Ishikawa (cell line): ENCODE data around the gene ABCG2.

Experiments used
- CEBPB ChIP-seq: IDR thresholded peaks from 2 replicates; pipeline ENCODE4 v1.6.1; 2012
- CREB1 ChIP-seq: IDR thresholded peaks from 2 replicates; pipeline ENCODE4 v1.6.1; 2012; ENCODE audit warnings: low read depth
- EGR1 ChIP-seq: IDR thresholded peaks from 2 replicates; pipeline ENCODE4 v1.6.1; 2012
- EP300 ChIP-seq: IDR thresholded peaks from 2 replicates; pipeline ENCODE4 v1.6.1; 2012; ENCODE audit warnings: borderline replicate concordance
- FOXM1 ChIP-seq: IDR thresholded peaks from 2 replicates; pipeline ENCODE4 v1.6.1; 2012; ENCODE audit warnings: low read depth, borderline replicate concordance
- NFIC ChIP-seq: IDR thresholded peaks from 2 replicates; pipeline ENCODE4 v1.6.1; 2012
- RAD21 ChIP-seq: IDR thresholded peaks from 2 replicates; pipeline ENCODE4 v1.6.1; 2012; ENCODE audit warnings: low read depth
- REST ChIP-seq: IDR thresholded peaks from 2 replicates; pipeline ENCODE4 v1.6.1; 2012; ENCODE audit warnings: low read depth, mild to moderate bottlenecking
- TAF1 ChIP-seq: IDR thresholded peaks from 2 replicates; pipeline ENCODE4 v1.6.1; 2012; ENCODE audit warnings: low read depth, mild to moderate bottlenecking
- TCF12 ChIP-seq: IDR thresholded peaks from 2 replicates; pipeline ENCODE4 v1.6.1; 2012; ENCODE audit warnings: low read depth
- TEAD4 ChIP-seq: IDR thresholded peaks from 2 replicates; pipeline ENCODE4 v1.6.1; 2012
- YY1 ChIP-seq: IDR thresholded peaks from 2 replicates; pipeline ENCODE4 v1.6.1; 2012; ENCODE audit warnings: low read depth
- ZBTB7A ChIP-seq: IDR thresholded peaks from 2 replicates; pipeline ENCODE4 v1.6.1; 2012; ENCODE audit warnings: low read depth
- TF ChIP-seq, protein P1 (sequence below): IDR thresholded peaks from 2 replicates; pipeline ENCODE4 v1.6.1; 2012
- TF ChIP-seq, protein P2 (sequence below): IDR thresholded peaks from 2 replicates; pipeline ENCODE4 v1.6.1; 2012

ABCG2 gene

GRCh38 chr4:88062843-88063242 lies 95.6 kb downstream of the ABCG2 start:
- TF ChIP-seq REST (no peak), CREB1 (no peak), FOXM1 (no peak), ZBTB7A (no peak), NFIC (no peak), TEAD4 (no peak), EP300 (no peak), TCF12 (no peak)
- TF ChIP-seq, protein P1, sequence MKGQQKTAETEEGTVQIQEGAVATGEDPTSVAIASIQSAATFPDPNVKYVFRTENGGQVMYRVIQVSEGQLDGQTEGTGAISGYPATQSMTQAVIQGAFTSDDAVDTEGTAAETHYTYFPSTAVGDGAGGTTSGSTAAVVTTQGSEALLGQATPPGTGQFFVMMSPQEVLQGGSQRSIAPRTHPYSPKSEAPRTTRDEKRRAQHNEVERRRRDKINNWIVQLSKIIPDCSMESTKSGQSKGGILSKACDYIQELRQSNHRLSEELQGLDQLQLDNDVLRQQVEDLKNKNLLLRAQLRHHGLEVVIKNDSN = no peak
- TF ChIP-seq, protein P2, sequence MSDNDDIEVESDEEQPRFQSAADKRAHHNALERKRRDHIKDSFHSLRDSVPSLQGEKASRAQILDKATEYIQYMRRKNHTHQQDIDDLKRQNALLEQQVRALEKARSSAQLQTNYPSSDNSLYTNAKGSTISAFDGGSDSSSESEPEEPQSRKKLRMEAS = no peak

DNA sequence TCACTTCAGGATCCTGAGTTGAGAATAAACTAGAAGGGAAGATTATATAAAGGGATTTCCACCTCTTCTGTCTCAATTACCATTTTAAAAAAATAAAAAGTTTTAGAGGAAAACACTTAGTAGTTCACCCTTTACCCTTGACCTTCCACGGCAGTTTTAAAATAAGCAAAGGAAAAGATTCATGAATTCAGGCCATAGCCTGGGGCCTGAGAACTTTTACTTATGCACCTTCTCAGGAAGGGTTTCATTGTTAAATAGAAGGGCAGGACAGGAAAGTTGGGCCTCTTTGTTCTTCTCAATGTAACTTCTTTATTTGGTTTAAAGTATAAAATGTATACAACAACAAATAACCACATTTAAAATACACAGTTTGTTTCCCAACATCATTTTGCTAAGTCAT lies 96.1 kb downstream of the ABCG2 start:
- TF ChIP-seq ZBTB7A (no peak), REST (no peak), TAF1 (no peak), RAD21 (no peak), NFIC (no peak), EGR1 (no peak), EP300 (no peak), TEAD4 (no peak), YY1 (no peak), TCF12 (no peak), FOXM1 (no peak), CREB1 (no peak), CEBPB (no peak)
- TF ChIP-seq, protein P1 = no peak
- TF ChIP-seq, protein P2 = no peak

DNA sequence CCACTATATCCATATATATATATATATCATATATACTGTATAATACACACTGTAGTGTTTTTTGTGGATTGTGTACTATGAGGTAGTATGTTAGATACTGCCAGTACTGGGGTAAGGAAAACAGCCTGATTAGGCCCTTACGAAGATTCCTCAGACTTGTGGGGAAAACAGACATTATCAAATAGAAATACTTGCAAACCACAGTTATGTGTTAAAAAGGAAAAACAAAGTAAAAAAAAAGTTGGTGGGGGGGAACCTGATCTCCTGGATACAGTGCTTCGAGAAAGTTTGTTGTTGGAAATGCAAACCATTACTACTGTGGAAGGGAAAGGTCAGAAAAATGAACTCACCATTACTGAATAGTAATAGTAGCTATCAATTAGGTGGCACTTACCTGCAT lies 98.0 kb downstream of the ABCG2 start:
- TF ChIP-seq, protein P2 = no peak
- no peak for TF ChIP-seq REST
- TF ChIP-seq CEBPB = no peak
- TF ChIP-seq EP300 = no peak
- TF ChIP-seq CREB1 = no peak
- TF ChIP-seq NFIC = no peak
- TF ChIP-seq TEAD4 = no peak

DNA sequence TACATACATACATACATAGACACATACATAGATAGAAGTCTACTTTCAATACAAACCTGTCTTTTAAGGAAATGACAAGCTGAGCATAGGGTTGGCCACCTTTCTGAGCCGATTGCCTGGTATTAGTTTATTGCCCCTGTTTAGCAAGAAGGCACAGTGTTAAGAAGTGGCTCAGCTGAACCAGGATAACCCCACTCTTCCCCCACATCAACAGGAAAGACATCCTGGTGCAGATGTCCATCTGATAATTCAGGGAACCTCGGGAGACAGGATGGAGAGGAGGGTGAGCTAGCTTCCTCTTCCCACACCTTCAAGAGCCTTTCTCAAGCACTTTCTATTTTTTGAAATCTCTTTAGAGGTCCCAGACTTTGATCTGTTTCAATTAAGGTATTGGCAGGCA lies 98.7 kb downstream of the ABCG2 start:
- TF ChIP-seq ZBTB7A (no peak), YY1 (no peak), RAD21 (no peak), CREB1 (no peak), CEBPB (no peak), EGR1 (no peak), REST (no peak), EP300 (no peak), TAF1 (no peak), NFIC (no peak), TEAD4 (no peak), FOXM1 (no peak), TCF12 (no peak)
- TF ChIP-seq, protein P2 = no peak
- TF ChIP-seq, protein P1 = no peak
